Keratinocyte (primary cell): ENCODE measurements around the gene LGI4. TPM values are rescaled to one million over a fixed set of nuclear protein-coding genes. Genes with fewer than 3 reads are reported as not detected.

ENCODE experiments used
- DNase-seq: peaks from one replicate; pipeline ENCODE4 v3.0.0-alpha.2; 2011; ENCODE audit warnings: low read depth, missing footprints, low spot score
- FAIRE-seq: peaks from 2 replicates; lab custom pipeline; 2011; peaks lifted over from hg19 to GRCh38; lab: Jason Lieb, UNC
- H2AFZ ChIP-seq: 2 replicates; pipeline ENCODE4 v1.6.0; 2012; ENCODE audit warnings: low read length, control low read depth, inconsistent platforms; ENCODE audit not compliant: control insufficient read depth
- H3K27ac ChIP-seq: 2 replicates; pipeline ENCODE4 v1.5.1; 2011; ENCODE audit warnings: low read length; ENCODE audit not compliant: control insufficient read depth, insufficient read depth
- H3K27me3 ChIP-seq: 3 replicates; pipeline ENCODE4 v1.6.0; 2011; ENCODE audit warnings: low read length; ENCODE audit not compliant: control insufficient read depth, insufficient read depth; ENCODE audit errors: extremely low read depth
- H3K36me3 ChIP-seq, 2 experiments: 2 replicates in 1 of 2; 3 replicates in 1 of 2; pipeline ENCODE4 v1.5.1; 2011; ENCODE audit warnings: low read length in 2 of 2, mild to moderate bottlenecking in 1 of 2; ENCODE audit not compliant: control insufficient read depth in 2 of 2, insufficient read depth in 2 of 2; ENCODE audit errors: extremely low read depth in 1 of 2
- H3K4me1 ChIP-seq: 3 replicates; pipeline ENCODE4 v1.5.1; 2011; ENCODE audit warnings: low read length; ENCODE audit not compliant: control insufficient read depth, insufficient read depth; ENCODE audit errors: extremely low read depth
- H3K4me2 ChIP-seq: 3 replicates; pipeline ENCODE4 v1.6.0; 2011; ENCODE audit warnings: low read depth, low read length; ENCODE audit not compliant: control insufficient read depth, insufficient read depth; ENCODE audit errors: extremely low read depth
- H3K4me3 ChIP-seq, 3 experiments: fragments of 200-600 bp in 1 of 3; sonication (generic) in 1 of 3; 2 replicates in 2 of 3; 3 replicates in 1 of 3; pipeline ENCODE4 v1.5.1; 2011 to 2016; ENCODE audit warnings: low read length in 3 of 3, mild to moderate bottlenecking in 3 of 3, control low read depth in 2 of 3, inconsistent platforms in 1 of 3, low read depth in 1 of 3, mixed read lengths in 1 of 3, mixed run types in 1 of 3, moderate library complexity in 1 of 3; ENCODE audit not compliant: control insufficient read depth in 2 of 3, insufficient read depth in 2 of 3; ENCODE audit errors: extremely low read depth in 1 of 3
- H3K79me2 ChIP-seq: 2 replicates; pipeline ENCODE4 v1.6.0; 2012; ENCODE audit warnings: low read length; ENCODE audit not compliant: control insufficient read depth, insufficient read depth
- H3K9ac ChIP-seq: 3 replicates; pipeline ENCODE4 v1.6.0; 2011; ENCODE audit warnings: low read length; ENCODE audit not compliant: control insufficient read depth, insufficient read depth; ENCODE audit errors: extremely low read depth
- H3K9me1 ChIP-seq: 3 replicates; pipeline ENCODE4 v1.6.0; 2011; ENCODE audit warnings: low read length; ENCODE audit not compliant: control insufficient read depth, insufficient read depth; ENCODE audit errors: extremely low read depth
- H3K9me3 ChIP-seq: 2 replicates; pipeline ENCODE4 v1.5.1; 2012; ENCODE audit warnings: low read depth, low read length; ENCODE audit not compliant: control insufficient read depth
- H4K20me1 ChIP-seq: 3 replicates; pipeline ENCODE4 v1.6.0; 2011; ENCODE audit warnings: low read length; ENCODE audit not compliant: control insufficient read depth, insufficient read depth; ENCODE audit errors: extremely low read depth
- EZH2 ChIP-seq: IDR thresholded peaks from one replicate; pipeline ENCODE4 v1.6.1; 2012; ENCODE audit warnings: inconsistent platforms, mild to moderate bottlenecking, low read length, moderate library complexity
- dilution Hi-C: fragments of 300-500 bp; cut with MboI; formaldehyde crosslinking; loops from one replicate; pipeline ENCODE4 v1.7.0; 2020; ENCODE audit warnings: low sequenced_read_pairs; ENCODE audit not compliant: extremely low pct_ligation_motif_present
- polyA plus RNA-seq, 5 experiments: library from polyadenylated mRNA; depleted of rRNA in 3 of 5; stranded (reverse) in 3 of 5; stranded (forward) in 1 of 5; unstranded in 1 of 5; fragments of >200 nt; gene quantifications; 1 replicate in 1 of 5; 2 replicates in 3 of 5; 3 replicates in 1 of 5; pipeline versions ENCODE4 v1.2.1 to v1.2.3, GENCODE V29; 2011 to 2012; ENCODE audit warnings: missing spikeins in 2 of 5, low read depth in 1 of 5, low replicate concordance in 1 of 5
- TF ChIP-seq, protein P1 (sequence below), 3 experiments: IDR thresholded peaks in 1 of 3; conservative IDR thresholded peaks in 1 of 3; optimal IDR thresholded peaks in 1 of 3; 2 replicates in 2 of 3; 3 replicates in 1 of 3; pipeline versions ENCODE3 to v1.5.1; 2011; ENCODE audit warnings: low read length in 3 of 3, mild to moderate bottlenecking in 3 of 3, moderate library complexity in 2 of 3, control low read depth in 1 of 3, inconsistent platforms in 1 of 3; ENCODE audit not compliant: insufficient read depth in 2 of 3; ENCODE audit errors: extremely low read depth in 1 of 3

The LGI4 gene
- polyA plus RNA-seq, 1 donor (not counting 4 experiments of a cell fraction or from before 2014, with no cell fraction given), result 0.01 TPM

DNA sequence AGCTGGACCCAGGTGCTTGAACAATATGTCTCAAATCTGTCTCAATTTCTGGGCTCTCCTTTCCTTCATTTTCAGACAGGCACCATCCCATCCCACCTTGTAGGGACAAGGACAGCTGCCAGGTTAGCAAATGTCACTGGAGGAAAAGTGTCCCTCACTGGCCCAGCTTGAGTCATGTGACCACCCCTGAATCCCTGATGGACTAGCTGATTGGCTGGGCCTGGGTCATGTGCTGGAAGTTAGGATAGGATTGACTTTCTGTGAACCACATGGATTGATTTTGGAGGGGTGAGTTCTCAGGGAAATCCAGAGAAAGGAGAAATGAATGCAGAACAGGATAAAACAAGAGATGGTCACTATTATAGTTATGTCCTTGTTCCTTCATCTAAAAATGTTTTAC, 47.5 kb downstream of the LGI4 start:
- no peaks in the 10 kb centered on the region for H3K36me3 ChIP-seq
- no peak overlapping the region for H3K9ac ChIP-seq
- H4K20me1 ChIP-seq, result no peaks in the 10 kb centered on the region
- DNase-seq (no peak), FAIRE-seq (no peak)
- H3K4me3 ChIP-seq, result no peak overlapping the region
- H3K27me3 ChIP-seq, result no peaks in the 10 kb centered on the region
- H2AFZ ChIP-seq, result no peak overlapping the region
- H3K79me2 ChIP-seq, result no peaks in the 10 kb centered on the region
- peaks cover 15% of the 10 kb centered on the region for H3K4me1 ChIP-seq
- no peak overlapping the region for H3K27ac ChIP-seq
- TF ChIP-seq, protein P1, sequence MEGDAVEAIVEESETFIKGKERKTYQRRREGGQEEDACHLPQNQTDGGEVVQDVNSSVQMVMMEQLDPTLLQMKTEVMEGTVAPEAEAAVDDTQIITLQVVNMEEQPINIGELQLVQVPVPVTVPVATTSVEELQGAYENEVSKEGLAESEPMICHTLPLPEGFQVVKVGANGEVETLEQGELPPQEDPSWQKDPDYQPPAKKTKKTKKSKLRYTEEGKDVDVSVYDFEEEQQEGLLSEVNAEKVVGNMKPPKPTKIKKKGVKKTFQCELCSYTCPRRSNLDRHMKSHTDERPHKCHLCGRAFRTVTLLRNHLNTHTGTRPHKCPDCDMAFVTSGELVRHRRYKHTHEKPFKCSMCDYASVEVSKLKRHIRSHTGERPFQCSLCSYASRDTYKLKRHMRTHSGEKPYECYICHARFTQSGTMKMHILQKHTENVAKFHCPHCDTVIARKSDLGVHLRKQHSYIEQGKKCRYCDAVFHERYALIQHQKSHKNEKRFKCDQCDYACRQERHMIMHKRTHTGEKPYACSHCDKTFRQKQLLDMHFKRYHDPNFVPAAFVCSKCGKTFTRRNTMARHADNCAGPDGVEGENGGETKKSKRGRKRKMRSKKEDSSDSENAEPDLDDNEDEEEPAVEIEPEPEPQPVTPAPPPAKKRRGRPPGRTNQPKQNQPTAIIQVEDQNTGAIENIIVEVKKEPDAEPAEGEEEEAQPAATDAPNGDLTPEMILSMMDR (optimal IDR thresholded peaks at IDR 0.05 in 1 of 3, IDR thresholded peaks at IDR 0.05 in 1 of 3, conservative IDR thresholded peaks at IDR 0.05 in 1 of 3; ENCODE audit: extremely low read depth in 1 of 3, insufficient read depth in 2 of 3, low read length in 3 of 3), result no peak
- TF ChIP-seq EZH2, result no peak
- H3K9me3 ChIP-seq, result no peaks in the 10 kb centered on the region
- H3K9me1 ChIP-seq, result no peaks in the 10 kb centered on the region
- no peak overlapping the region for H3K4me2 ChIP-seq
- dilution Hi-C loops, result no loop called here

DNA sequence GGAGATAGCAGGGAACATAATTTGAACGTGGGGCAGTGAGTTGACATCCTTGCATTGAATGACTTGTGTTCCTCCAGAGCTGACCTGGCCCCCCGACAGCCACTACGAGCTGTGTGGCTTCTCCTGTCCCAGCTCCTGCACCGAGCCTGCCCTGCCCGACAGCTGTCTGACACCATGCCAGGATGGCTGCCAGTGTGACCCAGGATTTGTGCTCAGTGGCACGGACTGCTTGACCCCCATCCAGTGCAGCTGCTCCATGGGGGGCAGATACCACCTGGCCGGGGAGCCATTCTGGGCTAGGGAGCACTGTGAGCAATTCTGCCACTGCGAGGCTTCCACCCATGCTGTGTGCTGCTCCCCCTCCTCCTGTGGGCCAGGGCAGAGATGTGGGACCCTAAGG, 48.4 kb downstream of the LGI4 start:
- Histone ChIP-seq H3K4me2 (no peak overlapping the region), H3K27me3 (no peaks in the 10 kb centered on the region), H3K9ac (no peak overlapping the region), H3K9me1 (no peaks in the 10 kb centered on the region), H2AFZ (no peak overlapping the region), H3K36me3 (no peaks in the 10 kb centered on the region), H3K4me3 (no peak overlapping the region), H3K27ac (no peak overlapping the region), H3K9me3 (no peaks in the 10 kb centered on the region), H3K4me1 (peaks cover 15% of the 10 kb centered on the region), H4K20me1 (no peaks in the 10 kb centered on the region), H3K79me2 (no peaks in the 10 kb centered on the region)
- dilution Hi-C loops, result no loop called here
- DNase-seq, result no peak
- no peak for FAIRE-seq
- no peak for TF ChIP-seq EZH2
- TF ChIP-seq, protein P1 (optimal IDR thresholded peaks at IDR 0.05 in 1 of 3, IDR thresholded peaks at IDR 0.05 in 1 of 3, conservative IDR thresholded peaks at IDR 0.05 in 1 of 3; ENCODE audit: extremely low read depth in 1 of 3, insufficient read depth in 2 of 3, low read length in 3 of 3), result no peak
